Measurements from ENCODE around the gene ZNF2.
"Not testable (repeated sequence)": the region's sequence is repeated elsewhere in the genome, so short reads cannot be mapped to it uniquely, and the experiment has no call there.

Gene ZNF2

GRCh38 chr2:95185197-95185596 lies 19.6 kb downstream of the ZNF2 start:
- H3K9ac ChIP-seq, result no peak overlapping the region
- no peaks in the 10 kb centered on the region for H3K4me1 ChIP-seq (ENCODE audit: low read depth, poor library complexity, severe bottlenecking)
- no peaks in the 10 kb centered on the region for H3K36me3 ChIP-seq (ENCODE audit: insufficient read depth)
- no peak overlapping the region for H3K4me3 ChIP-seq (IDR thresholded peaks at IDR 0.05; ENCODE audit: insufficient read depth, low read depth, low read length)
- H4K20me1 ChIP-seq (ENCODE audit: insufficient read depth), result no peaks in the 10 kb centered on the region
- no peak overlapping the region for H3K4me2 ChIP-seq
- H3K27me3 ChIP-seq (ENCODE audit: insufficient read depth, low read depth), result no peaks in the 10 kb centered on the region
- H2AFZ ChIP-seq (ENCODE audit: low read depth), result no peak overlapping the region
- no peak overlapping the region for H3K27ac ChIP-seq
- no peak for TF ChIP-seq CTCF (conservative IDR thresholded peaks at IDR 0.05; ENCODE audit: low read depth, low read length)
- H3K79me2 ChIP-seq (ENCODE audit: insufficient read depth, low read depth), result no peaks in the 10 kb centered on the region

DNA sequence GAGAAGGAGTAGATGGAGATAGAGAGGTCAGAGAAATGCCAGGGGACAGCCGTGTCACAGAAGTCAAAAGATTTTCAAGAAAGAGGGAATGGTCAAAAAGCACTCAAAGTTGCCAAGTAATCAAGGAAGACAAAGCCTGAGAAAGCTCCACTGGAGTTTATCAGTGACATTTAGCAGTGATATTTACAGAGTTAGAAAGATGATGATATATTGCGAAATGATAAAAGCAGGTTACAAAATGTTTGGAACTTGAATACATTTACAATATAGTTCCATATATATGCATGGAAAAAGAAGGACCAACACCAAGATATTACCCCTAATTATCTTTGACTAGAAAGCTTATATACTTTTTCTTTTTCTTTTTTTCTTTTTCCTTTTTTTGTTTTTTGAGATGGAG lies 20.4 kb downstream of the ZNF2 start:
- no peak overlapping the region for H2AFZ ChIP-seq (ENCODE audit: low read depth)
- H3K4me1 ChIP-seq (ENCODE audit: low read depth, poor library complexity, severe bottlenecking), result no peaks in the 10 kb centered on the region
- no peak overlapping the region for H3K27ac ChIP-seq
- no peaks in the 10 kb centered on the region for H3K79me2 ChIP-seq (ENCODE audit: insufficient read depth, low read depth)
- no peaks in the 10 kb centered on the region for H3K27me3 ChIP-seq (ENCODE audit: insufficient read depth, low read depth)
- H3K9ac ChIP-seq, result no peak overlapping the region
- H4K20me1 ChIP-seq (ENCODE audit: insufficient read depth), result no peaks in the 10 kb centered on the region
- H3K4me2 ChIP-seq, result no peak overlapping the region
- H3K36me3 ChIP-seq (ENCODE audit: insufficient read depth), result no peaks in the 10 kb centered on the region
- H3K4me3 ChIP-seq (IDR thresholded peaks at IDR 0.05; ENCODE audit: insufficient read depth, low read depth, low read length), result no peak overlapping the region
- TF ChIP-seq CTCF (conservative IDR thresholded peaks at IDR 0.05; ENCODE audit: low read depth, low read length), result no peak

DNA sequence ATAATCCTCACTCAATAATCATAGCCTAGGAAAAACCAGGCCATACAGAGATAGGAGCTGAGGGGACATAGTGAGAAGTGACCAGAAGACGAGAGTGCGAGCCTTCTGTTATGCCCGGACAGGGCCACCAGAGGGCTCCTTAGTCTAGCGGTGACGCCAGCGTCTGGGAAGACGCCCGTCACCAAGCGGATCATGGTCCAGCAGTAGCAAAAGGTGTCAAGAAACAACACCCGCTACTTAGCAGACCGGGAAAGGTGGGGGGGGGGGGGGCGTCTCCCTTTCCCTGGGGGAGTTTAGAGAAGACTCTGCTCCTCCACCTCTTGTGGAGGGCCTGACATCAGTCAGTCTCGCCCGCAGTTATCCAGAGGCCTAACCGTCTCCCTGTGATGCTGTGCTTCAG lies 27.3 kb downstream of the ZNF2 start:
- H3K4me3 ChIP-seq (IDR thresholded peaks at IDR 0.05; ENCODE audit: insufficient read depth, low read depth, low read length); H3K36me3 ChIP-seq (ENCODE audit: insufficient read depth); H3K4me2 ChIP-seq; H4K20me1 ChIP-seq (ENCODE audit: insufficient read depth); H3K27me3 ChIP-seq (ENCODE audit: insufficient read depth, low read depth); H3K9ac ChIP-seq; H2AFZ ChIP-seq (ENCODE audit: low read depth); H3K27ac ChIP-seq; H3K79me2 ChIP-seq (ENCODE audit: insufficient read depth, low read depth); H3K4me1 ChIP-seq (ENCODE audit: low read depth, poor library complexity, severe bottlenecking): not testable (repeated sequence)

DNA sequence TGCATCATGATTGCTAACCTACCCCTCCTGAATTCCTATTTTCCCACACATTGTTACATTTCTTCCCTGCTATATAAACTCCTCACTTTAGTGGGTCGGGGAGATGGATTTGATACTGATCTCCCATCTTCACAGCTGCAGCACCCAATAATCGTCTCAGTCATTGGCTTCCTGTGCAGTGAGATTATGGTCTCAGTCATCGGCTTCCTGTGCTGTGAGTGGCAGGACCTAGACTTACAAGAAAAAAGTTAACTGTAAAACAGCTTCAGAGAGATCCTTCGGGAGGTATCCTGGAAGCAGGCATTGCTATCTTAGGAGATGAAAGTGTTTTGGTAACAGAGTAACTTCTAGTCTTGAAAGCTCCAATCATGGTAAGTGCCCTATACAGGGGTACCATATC lies 38.3 kb downstream of the ZNF2 start:
- Histone ChIP-seq H3K27me3 (ENCODE audit: insufficient read depth, low read depth) (no peaks in the 10 kb centered on the region), H4K20me1 (ENCODE audit: insufficient read depth) (no peaks in the 10 kb centered on the region), H3K79me2 (ENCODE audit: insufficient read depth, low read depth) (no peaks in the 10 kb centered on the region), H3K4me2 (no peak overlapping the region), H3K9ac (no peak overlapping the region), H2AFZ (ENCODE audit: low read depth) (no peak overlapping the region), H3K27ac (no peak overlapping the region), H3K4me3 (IDR thresholded peaks at IDR 0.05; ENCODE audit: insufficient read depth, low read depth, low read length) (no peak overlapping the region), H3K4me1 (ENCODE audit: low read depth, poor library complexity, severe bottlenecking) (no peaks in the 10 kb centered on the region), H3K36me3 (ENCODE audit: insufficient read depth) (no peaks in the 10 kb centered on the region)
- TF ChIP-seq CTCF (conservative IDR thresholded peaks at IDR 0.05; ENCODE audit: low read depth, low read length), result no peak

DNA sequence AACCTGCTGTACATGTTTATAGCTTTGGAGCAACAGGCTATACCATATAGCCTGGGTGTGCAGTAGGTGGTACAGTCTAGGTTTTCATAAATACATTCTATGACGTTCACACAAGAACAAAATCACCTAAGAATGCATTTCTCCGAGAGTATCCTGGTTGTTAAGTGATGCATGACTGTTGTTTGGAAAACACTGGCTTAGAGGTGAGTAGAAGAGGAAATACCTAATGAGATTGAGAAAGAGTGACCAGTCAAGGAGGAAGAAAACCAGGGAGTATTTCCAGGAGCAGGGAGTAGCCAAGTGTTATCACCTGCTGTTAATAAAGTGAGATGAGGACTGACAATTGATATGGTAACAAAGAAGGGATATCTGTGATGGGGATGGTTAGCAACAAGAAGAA lies 38.8 kb downstream of the ZNF2 start:
- no peaks in the 10 kb centered on the region for H3K79me2 ChIP-seq (ENCODE audit: insufficient read depth, low read depth)

More for the DNA sequence above, 38.8 kb downstream of the ZNF2 start:
- H2AFZ ChIP-seq (ENCODE audit: low read depth), result no peak overlapping the region
- no peaks in the 10 kb centered on the region for H3K4me1 ChIP-seq (ENCODE audit: low read depth, poor library complexity, severe bottlenecking)
- H3K9ac ChIP-seq, result no peak overlapping the region
- no peaks in the 10 kb centered on the region for H3K27me3 ChIP-seq (ENCODE audit: insufficient read depth, low read depth)
- no peak for TF ChIP-seq CTCF (conservative IDR thresholded peaks at IDR 0.05; ENCODE audit: low read depth, low read length)
- no peaks in the 10 kb centered on the region for H4K20me1 ChIP-seq (ENCODE audit: insufficient read depth)
- H3K36me3 ChIP-seq (ENCODE audit: insufficient read depth), result no peaks in the 10 kb centered on the region
- H3K4me3 ChIP-seq (IDR thresholded peaks at IDR 0.05; ENCODE audit: insufficient read depth, low read depth, low read length), result no peak overlapping the region
- H3K27ac ChIP-seq, result no peak overlapping the region
- H3K4me2 ChIP-seq, result no peak overlapping the region

All from KMS-11 (cell line).